ENCODE measurements around the gene DIAPH3. TPM values are rescaled to one million over a fixed set of nuclear protein-coding genes. Genes with fewer than 3 reads are reported as not detected.

Gene DIAPH3
- total and polyA plus RNA-seq, 2 of the 8 experiments (the other 6 are each of a cell fraction or from before 2014, with no cell fraction given): 8.0 to 30.8 TPM

GRCh38 chr13:59780058-59780457 is 383.7 kb downstream of the DIAPH3 start:
- H3K4ac ChIP-seq (replicated peaks; ENCODE audit: insufficient read length, low read depth, low read length): no peak overlapping the region
- no peak overlapping the region for H3K4me3 ChIP-seq (ENCODE audit: extremely low read depth in 1 of 4, insufficient read depth in 2 of 4, low read depth in 3 of 4, low read length in 4 of 4)
- TF ChIP-seq SIRT6 (IDR thresholded peaks at IDR 0.05; ENCODE audit: low read length) (no peak), TBP (IDR thresholded peaks at IDR 0.05; ENCODE audit: low read depth, low read length) (no peak), RXRA (IDR thresholded peaks at IDR 0.05; ENCODE audit: insufficient read depth, low read depth, low read length) (no peak), NRF1 (IDR thresholded peaks at IDR 0.05; ENCODE audit: low read depth, low read length) (no peak), KDM5A (IDR thresholded peaks at IDR 0.05; ENCODE audit: low read length) (no peak), RNF2 (IDR thresholded peaks at IDR 0.05; ENCODE audit: borderline replicate concordance, low read depth, low read length, missing control alignments, poor library complexity, severe bottlenecking) (no peak), JUN (IDR thresholded peaks at IDR 0.05; ENCODE audit: low read depth, low read length) (no peak), EGR1 (IDR thresholded peaks at IDR 0.05; ENCODE audit: borderline replicate concordance, low read depth, low read length) (no peak), ATF2 (IDR thresholded peaks at IDR 0.05; ENCODE audit: low read length) (no peak), SRF (IDR thresholded peaks at IDR 0.05; ENCODE audit: low read depth, low read length) (no peak)
- no peak overlapping the region for H3K18ac ChIP-seq (ENCODE audit: extremely low read depth, low read length)
- H3K36me3 ChIP-seq (ENCODE audit: control insufficient read depth in 2 of 4, insufficient read depth in 4 of 4, low read length in 3 of 4): no peaks in the 10 kb centered on the region
- no peak overlapping the region for H3K4me2 ChIP-seq (ENCODE audit: insufficient read depth in 1 of 2, low read depth in 2 of 2, low read length in 2 of 2)
- H3K23me2 ChIP-seq (ENCODE audit: low read depth, low read length): no peaks in the 10 kb centered on the region
- no peak overlapping the region for H3K27ac ChIP-seq (ENCODE audit: low read depth, low read length)
- no peak overlapping the region for H2AK5ac ChIP-seq (ENCODE audit: low read depth, low read length)
- no peak overlapping the region for H3K9ac ChIP-seq (replicated peaks in 1 of 4; ENCODE audit: extremely low read depth in 1 of 4, low read depth in 3 of 4, low read length in 3 of 4)
- no peak overlapping the region for H4K91ac ChIP-seq (replicated peaks; ENCODE audit: insufficient read length, low read length)
- 95% methylated on average over 2 of the region's 2 CpGs; no CpG with 5 or more reads in 1 of the 2 experiments for WGBS, 2 experiments (ENCODE audit: extremely low coverage in 1 of 2, insufficient coverage in 1 of 2, insufficient read length in 1 of 2, insufficient replicate concordance in 2 of 2, low coverage in 1 of 2, low lambda C conversion rate in 2 of 2, missing lambda C conversion rate in 1 of 2)
- no peak overlapping the region for H3K23ac ChIP-seq (ENCODE audit: insufficient read length)
- no peaks in the 10 kb centered on the region for H3K27me3 ChIP-seq (replicated peaks in 1 of 4; ENCODE audit: control insufficient read depth in 3 of 4, extremely low read depth in 1 of 4, insufficient read depth in 3 of 4, low read length in 3 of 4)
- H4K20me1 ChIP-seq (replicated peaks in 1 of 2; ENCODE audit: control insufficient read depth in 1 of 2, insufficient read depth in 2 of 2, low read length in 2 of 2): no peaks in the 10 kb centered on the region
- H2BK120ac ChIP-seq (replicated peaks; ENCODE audit: low read depth, low read length): no peak overlapping the region
- H3K79me2 ChIP-seq (ENCODE audit: control insufficient read depth in 1 of 2, insufficient read depth in 2 of 2, low read length in 2 of 2): no peaks in the 10 kb centered on the region
- FAIRE-seq (no peak), DNase-seq (ENCODE audit: low read depth in 1 of 2, low spot score in 2 of 2) (no peak)
- no peak overlapping the region for H3K56ac ChIP-seq (replicated peaks; ENCODE audit: insufficient read length, low read depth, low read length)
- no peak overlapping the region for H2BK20ac ChIP-seq (ENCODE audit: low read length)
- no peak overlapping the region for H4K8ac ChIP-seq (ENCODE audit: extremely low read depth, insufficient read depth, low read length)
- ChIA-PET POLR2A (ENCODE audit: partially characterized antibody) (no interaction called here), CTCF (ENCODE audit: partially characterized antibody) (no interaction called here)
- no peaks in the 10 kb centered on the region for H3K4me1 ChIP-seq (replicated peaks in 1 of 4; ENCODE audit: control insufficient read depth in 3 of 4, insufficient read depth in 4 of 4, low read length in 3 of 4)
- no peak overlapping the region for H3K14ac ChIP-seq (ENCODE audit: insufficient read length)
- no peaks in the 10 kb centered on the region for H3K79me1 ChIP-seq (ENCODE audit: low read depth, low read length)
- no peak overlapping the region for H2BK15ac ChIP-seq (ENCODE audit: low read length)
- H3K9me3 ChIP-seq (ENCODE audit: insufficient read depth in 2 of 2, low read depth in 1 of 2, low read length in 1 of 2): no peaks in the 10 kb centered on the region
- no peak overlapping the region for H2BK5ac ChIP-seq (ENCODE audit: low read depth, low read length)
- peak overlapping the region; percentile 65; the same call in 1 of the 2 replicates for H2BK12ac ChIP-seq (ENCODE audit: low read depth, low read length)
- H2AFZ ChIP-seq (ENCODE audit: low read length): no peak overlapping the region
- H4K5ac ChIP-seq (ENCODE audit: insufficient read length, low read depth, low read length): no peak overlapping the region

Measured in H1 (cell line).